GM18511 (cell line): ENCODE results near the gene CASP10.

Source experiments
- ATAC-seq: cut with Tn5 transposase; IDR thresholded peaks from one replicate; pipeline ENCODE4 v1.9.1; 2021; ENCODE audit warnings: mild to moderate bottlenecking, moderate library complexity; ENCODE audit not compliant: unreplicated experiment

The CASP10 gene

DNA sequence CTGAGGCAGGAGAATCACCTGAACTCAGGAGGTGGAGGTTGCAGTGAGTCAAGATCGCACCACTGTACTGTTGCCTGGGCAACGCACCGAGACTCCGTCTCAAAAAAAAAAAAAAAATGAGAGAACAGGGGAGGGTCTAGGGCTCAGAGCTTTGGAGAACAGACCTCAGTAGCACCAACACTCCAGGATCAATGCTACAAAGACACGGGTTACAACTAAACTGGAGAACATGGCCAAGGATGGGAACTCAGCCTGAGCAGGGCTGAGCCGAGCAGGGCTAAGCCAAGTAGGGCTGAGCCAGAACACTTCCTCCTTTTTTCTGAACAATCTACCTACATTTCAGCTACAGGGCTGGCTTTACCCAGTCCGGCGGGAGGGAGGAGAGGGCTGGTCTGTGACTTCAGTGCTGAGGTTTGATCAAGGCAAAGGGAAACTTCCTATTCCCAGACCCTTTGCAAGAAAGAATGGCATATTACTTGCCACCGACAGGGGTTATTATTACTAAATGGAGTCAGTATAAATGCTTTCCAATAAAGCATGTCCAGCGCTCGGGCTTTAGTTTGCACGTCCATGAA lies 74.5 kb downstream of the CASP10 start:
- ATAC-seq = peak; percentile 46

DNA sequence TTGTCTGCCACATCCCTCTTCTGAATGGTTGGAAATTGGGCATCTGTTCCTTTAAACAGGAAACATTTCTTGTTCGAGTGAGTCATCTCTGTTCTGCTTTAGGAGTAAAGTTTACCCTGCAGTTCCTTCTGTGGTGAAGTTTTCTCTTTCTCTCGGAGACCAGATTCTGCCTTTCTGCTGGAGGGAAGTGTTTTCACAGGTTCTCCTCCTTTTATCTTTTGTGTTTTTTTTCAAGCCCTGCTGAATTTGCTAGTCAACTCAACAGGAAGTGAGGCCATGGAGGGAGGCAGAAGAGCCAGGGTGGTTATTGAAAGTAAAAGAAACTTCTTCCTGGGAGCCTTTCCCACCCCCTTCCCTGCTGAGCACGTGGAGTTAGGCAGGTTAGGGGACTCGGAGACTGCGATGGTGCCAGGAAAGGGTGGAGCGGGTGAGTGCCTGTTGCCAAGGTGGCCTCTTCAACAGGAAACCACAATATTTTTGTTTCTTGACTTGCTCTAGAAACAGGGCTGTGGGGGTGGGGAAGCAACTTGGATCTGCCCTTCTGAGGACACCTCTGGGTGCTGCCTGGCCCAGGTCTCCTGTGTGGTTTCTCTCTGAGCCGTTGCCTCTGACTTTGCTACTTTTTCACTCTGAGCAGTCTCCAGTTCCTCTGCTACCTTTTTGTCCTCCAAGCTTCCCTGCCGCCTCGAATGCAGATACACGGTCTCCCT lies 75.2 kb downstream of the CASP10 start:
- peak; percentile 70 for ATAC-seq

DNA sequence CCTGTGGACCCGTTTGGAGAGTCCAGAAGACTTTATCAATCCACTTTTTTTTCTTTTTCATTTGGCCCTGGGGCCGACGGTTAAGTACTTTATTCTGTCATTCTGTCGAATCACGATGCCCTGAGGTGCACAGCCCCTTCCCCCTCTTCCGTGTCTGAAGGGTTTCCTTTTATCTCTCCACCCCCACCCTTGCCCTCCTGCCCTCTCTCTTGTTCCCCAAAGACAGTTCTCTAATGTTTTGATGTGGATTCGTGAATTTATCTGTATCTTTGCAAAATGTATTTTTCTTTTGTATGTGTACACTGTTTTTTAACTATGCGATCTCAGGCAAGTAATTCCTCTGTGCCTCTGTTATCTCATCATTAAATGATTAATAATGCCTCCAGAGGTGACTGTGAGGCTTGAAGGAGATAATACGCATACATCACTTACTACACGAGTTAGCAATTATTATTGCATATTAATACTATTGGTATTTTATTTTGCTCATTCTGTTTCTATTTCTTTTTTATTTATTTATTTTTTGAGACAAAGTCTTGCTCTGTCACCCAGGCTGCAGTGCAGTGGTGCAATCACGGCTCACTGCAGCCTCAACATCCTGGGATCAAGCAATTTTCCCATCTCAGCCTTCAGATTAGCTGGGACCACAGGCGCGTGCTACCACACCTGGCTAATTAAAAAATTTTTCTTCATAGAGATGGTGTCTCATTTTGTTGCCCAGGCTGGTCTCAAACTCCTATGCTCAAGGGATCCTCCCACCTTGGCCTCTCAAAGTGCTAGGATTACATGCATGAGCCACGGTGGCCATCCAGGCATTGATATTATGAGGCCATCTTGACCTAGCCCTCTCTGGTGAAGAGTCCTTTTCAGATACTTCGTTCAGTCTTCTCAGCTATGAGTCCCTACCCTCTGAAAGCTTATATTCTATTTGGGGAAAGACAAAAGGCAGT lies 76.0 kb downstream of the CASP10 start:
- ATAC-seq = peak; percentile 25

DNA sequence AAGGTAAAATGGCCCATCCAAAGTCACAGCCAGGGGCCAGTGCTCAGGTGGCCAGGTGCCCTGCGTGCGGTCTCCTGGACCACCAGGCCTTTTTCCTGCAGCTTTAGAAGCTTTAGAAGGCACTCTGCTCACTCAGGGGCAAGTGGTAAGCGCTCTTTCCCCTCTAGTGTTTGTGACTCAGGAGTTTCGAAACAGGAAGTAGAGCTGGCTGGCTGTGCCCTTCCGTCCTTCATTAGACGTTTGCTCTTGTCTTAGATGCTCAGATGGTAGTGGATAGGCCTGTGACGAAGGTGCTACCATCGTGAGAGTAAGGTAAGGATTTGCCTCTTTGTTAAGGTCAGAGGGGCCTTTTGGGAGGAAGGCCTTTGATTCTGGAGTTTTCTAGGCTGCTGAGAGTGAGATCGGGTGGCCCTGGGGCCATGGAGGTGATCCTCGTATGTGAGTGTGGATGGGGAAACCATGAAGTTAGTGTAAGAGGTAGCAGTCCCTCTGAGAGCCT lies 77.4 kb downstream of the CASP10 start, which contains the start of gene CASP8:
Gene CASP8 (plus strand): TSS at position 235 of the 499 bp plus-strand sequence. CDS start 5,951 bp downstream, outside the sequence.
- peak; percentile 43 for ATAC-seq

DNA sequence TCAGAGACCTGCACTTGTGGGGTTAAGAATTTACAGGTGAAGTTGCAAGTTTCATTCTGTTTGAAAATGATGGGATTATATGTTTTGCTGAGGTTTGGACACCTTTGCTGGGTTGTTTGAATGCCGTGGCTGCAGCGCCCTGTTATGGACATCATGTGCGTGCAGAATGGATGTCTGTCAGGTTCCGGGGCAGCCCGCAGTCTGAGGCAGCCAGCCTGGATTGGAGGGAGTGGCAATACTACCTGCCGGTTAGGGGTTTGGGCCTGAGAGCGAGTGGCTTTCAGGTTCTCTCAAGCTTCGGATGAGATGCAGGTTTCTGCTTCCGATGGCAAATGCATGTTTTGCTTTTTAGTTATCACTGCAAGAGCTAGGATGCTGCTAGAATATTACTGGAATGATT lies 78.5 kb downstream of the CASP10 start:
- no peak for ATAC-seq

DNA sequence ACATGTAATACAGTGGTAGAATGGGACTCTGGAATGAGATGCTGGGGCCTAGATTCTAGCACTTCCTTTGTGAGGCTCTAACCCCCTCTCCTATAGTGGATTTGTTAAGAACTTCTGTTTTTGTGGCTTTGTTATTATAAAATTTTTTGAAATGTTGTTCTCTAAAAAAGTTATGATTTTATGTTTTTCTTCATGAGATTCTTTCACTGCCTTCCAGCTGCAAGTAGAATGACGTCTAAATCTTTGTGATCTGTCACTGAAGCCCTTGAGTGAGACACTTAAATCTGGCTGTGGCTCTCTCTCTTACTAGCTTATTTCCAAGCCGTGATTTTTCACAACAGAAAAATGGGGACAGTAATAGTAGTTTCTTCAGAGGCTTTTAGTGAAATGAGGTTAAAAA lies 79.0 kb downstream of the CASP10 start:
- ATAC-seq = no peak

DNA sequence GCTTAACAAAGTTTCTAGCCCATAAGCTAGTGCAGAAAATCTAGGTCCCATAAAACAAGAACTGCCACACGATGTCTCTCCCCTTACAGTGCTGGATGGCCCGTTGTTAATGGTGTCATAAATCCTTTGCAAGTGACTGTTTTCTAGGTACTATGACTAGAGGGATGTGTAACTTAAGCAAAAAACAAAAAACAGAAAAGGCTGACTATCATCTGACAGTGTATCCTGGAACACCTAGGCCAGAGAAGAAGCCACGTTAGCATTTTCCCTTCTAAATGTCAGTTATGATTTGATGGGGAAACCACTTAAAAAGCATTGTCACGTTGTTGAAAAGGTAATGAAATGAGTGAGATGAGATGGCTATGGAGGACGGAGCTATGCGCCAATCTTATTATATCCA lies 79.8 kb downstream of the CASP10 start:
- ATAC-seq = no peak

DNA sequence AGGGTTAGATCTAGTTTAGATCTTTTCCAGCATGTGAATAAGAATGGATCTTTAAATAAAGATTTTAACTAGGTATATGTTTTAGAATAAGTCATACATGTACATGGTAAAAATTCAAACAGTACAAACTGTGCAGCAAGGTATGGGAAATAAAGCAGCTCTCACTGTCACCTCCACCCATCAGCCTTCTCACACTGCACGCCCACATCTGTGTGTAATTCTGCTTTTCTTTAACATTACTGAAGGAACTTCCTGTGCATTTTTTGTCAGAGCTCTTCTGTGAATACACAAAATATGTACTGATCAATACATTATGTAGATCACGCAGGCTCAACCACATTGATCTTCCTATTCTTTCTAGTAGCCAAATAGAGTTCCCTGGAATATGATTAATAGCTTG lies 80.8 kb downstream of the CASP10 start:
- ATAC-seq = no peak

DNA sequence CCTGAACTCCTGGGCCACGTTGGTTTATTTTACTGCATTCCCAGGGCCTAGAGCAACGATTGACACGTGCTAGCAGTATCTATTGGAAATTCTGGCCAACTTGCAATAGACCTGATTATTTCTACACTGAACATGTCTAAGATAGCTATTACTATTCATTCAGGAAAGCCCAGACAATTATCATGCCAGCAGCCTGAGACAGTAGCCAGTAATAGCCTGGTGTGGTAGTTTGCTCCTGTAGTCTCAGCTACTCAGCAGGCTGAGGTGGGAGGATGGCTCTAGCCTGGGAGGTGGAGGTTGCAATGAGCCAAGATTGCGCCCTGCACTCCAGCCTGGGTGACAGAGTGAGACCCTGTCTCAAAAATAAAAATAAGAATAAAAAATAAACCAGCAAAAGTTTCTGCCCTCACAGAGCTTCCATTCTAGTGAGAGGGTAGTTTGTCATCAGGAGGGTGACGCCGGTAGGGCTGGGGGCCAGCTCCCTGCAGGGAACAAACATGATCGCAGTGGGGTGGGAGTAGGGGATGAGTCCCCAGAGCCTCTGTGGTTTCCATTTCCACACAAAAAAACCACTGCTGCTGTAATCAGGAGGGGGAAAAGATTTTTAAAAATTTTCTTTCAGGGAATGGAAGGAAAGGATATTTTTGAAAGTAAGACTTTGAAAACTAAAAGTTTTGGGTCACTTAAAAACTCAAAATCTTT lies 81.7 kb downstream of the CASP10 start:
- ATAC-seq = no peak

DNA sequence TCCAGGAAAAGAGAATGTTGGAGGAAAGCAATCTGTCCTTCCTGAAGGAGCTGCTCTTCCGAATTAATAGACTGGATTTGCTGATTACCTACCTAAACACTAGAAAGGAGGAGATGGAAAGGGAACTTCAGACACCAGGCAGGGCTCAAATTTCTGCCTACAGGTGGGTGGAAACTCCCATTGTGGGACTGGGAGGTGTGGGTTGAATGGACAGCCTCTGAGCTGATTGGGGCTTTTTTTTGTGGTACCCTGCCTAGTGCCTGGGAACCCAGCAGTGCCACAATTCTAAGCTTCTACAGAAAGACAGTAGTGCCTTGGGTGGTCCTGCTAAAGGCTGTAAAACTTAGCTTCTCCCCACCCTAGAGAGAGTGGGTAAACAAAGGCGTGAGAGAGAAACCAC lies 83.7 kb downstream of the CASP10 start:
- ATAC-seq = no peak

DNA sequence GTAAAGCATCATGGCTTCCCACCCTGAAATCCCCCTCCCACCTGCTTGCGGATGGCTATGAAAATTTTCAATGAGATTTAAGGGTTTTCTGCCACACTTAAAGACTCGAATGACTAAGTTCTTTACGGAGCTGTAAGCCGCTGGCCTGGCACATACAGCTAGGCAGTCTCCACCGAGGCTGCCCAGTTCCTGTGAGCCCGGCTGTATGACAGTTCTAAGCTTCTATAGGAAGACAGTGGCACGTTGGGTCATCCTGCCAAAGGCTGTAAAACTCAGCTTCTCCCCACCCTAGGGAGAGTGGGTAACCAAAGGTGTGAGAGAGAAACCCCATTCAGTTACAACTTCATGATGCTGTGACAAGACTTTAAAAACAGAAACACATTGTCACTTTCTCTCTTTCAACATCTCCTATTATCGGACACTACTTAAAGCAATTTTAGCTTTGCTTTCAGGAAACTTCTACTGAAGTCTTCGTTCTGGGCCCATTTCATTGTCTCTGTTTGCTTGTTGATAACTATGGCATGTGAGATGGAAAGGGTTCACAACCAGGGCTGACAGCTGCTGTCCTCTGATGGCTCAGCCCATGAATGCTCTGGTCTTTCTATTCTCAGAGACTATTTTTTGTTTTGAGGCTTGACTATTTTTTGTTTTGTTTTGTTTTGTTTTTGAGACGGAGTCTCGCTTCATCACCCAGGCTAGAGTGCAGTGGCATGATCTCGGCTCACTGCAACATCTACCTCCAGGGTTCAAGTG lies 84.5 kb downstream of the CASP10 start:
- ATAC-seq = no peak

DNA sequence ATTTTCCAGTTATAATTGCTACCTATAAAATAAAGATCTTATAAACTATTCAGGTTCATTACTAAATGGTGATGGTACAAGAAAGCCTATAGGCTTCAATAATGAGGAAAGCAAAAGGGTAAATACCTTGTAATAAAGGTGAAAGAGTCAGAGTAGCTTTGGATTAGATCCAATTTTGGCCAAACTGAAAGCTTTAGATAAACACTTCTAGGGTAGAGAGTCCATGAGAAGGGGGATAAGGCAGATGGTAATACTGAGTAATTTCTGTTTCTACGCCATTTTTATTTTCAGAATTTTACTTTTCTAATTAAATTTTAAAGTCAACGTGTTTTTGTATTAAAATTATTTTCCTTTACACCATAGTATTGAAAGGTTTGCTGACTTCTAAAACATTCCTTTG lies 86.8 kb downstream of the CASP10 start:
- no peak for ATAC-seq

DNA sequence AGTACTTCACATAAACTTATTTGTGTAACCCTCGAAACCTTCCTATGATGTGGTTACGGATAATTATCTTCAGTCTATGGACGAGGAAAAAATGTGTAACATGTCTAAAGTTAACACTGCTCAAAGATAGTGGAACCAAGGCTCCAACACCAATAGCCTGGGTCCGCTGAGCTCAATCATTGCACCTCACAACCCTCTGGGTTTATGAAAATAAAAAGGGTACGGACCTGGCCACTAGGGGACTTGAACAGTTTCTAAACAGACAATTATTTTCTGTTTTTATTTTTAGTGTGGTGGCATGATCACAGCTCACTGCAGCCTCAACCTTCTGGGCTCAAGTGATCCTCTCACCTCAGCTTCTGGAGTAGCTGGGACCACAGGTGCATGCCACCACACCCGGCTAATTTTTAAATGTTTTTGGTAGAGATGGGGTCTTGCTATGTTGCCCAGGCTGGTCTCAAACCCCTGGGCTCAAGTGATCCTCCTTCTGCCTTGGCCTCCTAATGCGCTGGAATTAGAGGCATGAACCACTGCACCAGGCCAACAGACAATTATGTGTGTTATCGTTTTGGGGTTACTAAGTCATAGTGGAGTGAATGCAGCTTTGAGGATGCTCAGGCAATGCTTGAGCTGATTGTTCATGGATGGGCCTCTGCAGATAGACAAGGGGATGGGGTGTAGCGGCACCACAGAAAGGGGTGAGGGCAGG lies 87.5 kb downstream of the CASP10 start:
- no peak for ATAC-seq

DNA sequence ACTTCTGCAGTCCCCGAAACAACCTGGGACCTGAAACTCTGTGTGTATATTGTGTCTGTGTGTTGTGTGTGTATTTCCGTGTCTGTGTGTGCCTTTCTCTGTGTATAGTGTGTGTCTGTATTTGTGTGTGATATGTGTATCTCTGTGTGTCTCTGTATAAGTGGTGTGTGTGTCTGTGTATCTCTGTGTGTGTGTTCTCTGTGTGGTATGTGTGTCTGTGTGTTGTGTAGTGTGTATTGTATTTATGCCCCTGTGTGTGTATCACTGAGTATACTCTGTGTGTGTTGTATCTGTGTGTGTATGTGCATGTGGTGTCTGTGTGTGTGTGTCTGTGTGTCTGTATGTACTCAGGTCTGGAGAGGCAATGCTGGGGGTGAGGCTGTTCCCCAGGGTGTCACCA lies 89.0 kb downstream of the CASP10 start:
- ATAC-seq = no peak

DNA sequence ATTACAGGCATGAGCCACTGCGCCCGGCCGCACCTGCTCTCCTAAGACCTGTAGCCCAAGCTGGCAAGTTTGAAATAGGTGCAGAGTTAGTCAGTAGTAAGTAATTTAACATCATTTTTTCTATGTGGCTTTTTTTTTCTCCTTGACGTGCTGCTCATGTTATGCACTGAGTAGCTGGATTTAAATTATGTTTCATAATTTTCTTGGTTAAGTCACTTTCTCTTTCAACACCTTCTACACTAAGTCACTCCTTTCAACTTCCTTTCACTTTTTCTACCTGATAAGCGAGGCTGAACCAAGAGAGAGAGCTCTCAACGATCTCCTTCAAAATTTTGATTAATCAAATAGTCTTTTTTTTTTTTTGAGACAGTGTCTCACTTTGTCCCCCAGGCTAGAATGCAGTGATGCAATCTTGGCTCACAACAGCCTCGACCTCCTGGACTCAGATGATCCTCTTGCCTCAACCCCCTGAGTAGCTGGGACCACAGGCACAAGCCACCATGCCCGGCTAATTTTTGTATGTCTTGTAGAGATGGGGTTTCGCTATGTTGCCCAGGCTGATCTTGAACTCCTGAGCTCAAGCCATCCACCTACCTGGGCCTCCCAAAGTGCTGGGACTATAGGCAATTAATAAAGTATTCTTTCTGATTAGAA lies 90.5 kb downstream of the CASP10 start:
- ATAC-seq = no peak

DNA sequence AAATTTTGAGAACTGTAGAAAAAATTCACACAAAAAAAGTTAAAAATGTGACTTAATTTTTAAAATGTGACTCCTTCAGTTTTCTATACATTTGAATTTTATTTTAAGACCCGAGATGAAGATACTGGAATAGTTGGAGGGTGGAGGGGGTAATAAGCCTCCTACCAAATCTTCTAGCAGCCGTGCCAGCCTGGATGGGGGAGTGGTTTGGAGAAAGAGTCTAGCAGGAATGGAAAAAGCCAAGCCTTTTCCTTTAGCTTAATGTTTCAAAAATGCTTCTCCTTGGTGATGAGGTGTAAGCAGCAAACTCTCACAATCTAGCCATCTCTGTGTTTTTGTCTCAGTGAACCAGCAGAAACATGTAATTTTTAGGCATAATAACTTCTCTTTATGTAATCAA lies 92.1 kb downstream of the CASP10 start:
- no peak for ATAC-seq

DNA sequence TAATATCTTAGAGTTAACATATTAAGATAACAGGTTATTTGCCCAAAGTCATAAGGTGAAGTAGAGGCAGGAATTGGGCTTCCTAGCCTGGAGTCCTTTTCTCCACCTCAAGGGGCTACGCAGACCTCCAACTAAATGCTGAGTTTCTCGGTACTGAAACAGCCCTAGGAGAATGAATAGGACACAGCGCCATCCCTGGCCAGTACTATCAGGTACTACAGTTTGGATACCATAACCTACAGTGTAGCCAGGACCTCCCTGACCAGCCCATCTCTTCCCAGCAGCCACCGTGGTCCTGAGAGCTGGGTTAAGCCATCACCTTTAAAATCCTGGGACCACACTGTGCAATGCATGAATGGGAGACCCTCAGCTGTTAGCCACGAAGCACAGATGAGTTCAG lies 93.0 kb downstream of the CASP10 start:
- ATAC-seq = no peak

DNA sequence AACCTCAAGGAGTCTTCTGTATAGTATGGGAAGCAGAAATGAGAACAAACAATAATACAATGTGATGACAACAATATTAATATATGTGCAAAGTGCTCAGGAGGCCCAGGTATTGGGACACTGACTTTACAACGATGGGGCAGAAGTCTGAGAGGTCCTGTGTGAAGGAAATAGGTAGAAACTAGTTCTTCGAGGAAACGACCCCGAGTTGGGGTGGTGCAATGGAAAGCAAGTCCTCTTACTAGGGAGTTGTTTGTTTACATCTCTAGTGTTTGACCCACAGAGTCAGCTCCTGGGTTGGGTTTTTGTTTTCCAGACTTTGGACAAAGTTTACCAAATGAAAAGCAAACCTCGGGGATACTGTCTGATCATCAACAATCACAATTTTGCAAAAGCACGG lies 93.6 kb downstream of the CASP10 start:
- ATAC-seq = no peak
